GM12878 (cell line): ENCODE results near the gene KRT222. TPM values are rescaled to one million over a fixed set of nuclear protein-coding genes. Genes with fewer than 3 reads are reported as not detected.

ENCODE experiments used
- BMI1 ChIP-seq: fragments of 450-650 bp; IDR thresholded peaks from 2 replicates; pipeline ENCODE4 v1.6.1; 2016; ENCODE audit warnings: mild to moderate bottlenecking, moderate library complexity, borderline replicate concordance
- CHD4 ChIP-seq: fragments of 200-600 bp; sonication (generic); IDR thresholded peaks from 2 replicates; pipeline ENCODE4 v1.6.1; 2016; ENCODE audit warnings: mild to moderate bottlenecking
- CREM ChIP-seq: IDR thresholded peaks from 2 replicates; pipeline ENCODE4 v1.6.1; 2014; ENCODE audit warnings: antibody characterized with exemption, low read depth
- EED ChIP-seq: sonication (generic); IDR thresholded peaks from 2 replicates; pipeline ENCODE4 v1.6.1; 2016; ENCODE audit warnings: antibody characterized with exemption, low read depth
- EGR1 ChIP-seq, 2 experiments: IDR thresholded peaks; 1 replicate in 1 of 2; 2 replicates in 1 of 2; pipeline ENCODE4 v1.6.1; 2011 to 2012; ENCODE audit warnings: low read depth in 2 of 2, low read length in 2 of 2, borderline replicate concordance in 1 of 2, mild to moderate bottlenecking in 1 of 2, moderate library complexity in 1 of 2
- ESRRA ChIP-seq: IDR thresholded peaks from 2 replicates; pipeline ENCODE4 v1.6.1; 2012; ENCODE audit warnings: mild to moderate bottlenecking, low read length, improper control_type of control experiment
- HDAC2 ChIP-seq: fragments of 200-600 bp; sonication (generic); IDR thresholded peaks from 2 replicates; pipeline ENCODE4 v1.6.1; 2017
- IKZF2 ChIP-seq, 2 experiments: fragments of 450-650 bp; IDR thresholded peaks; 2 replicates each; pipeline ENCODE4 v1.6.1; 2017; ENCODE audit warnings: mild to moderate bottlenecking in 2 of 2, moderate library complexity in 2 of 2
- KAT2A ChIP-seq: conservative IDR thresholded peaks from 2 replicates; pipeline ENCODE4 v1.6.1; 2011; ENCODE audit warnings: low read depth, low read length; ENCODE audit not compliant: control insufficient read depth
- MTA2 ChIP-seq: fragments of 450-650 bp; IDR thresholded peaks from 2 replicates; pipeline ENCODE4 v1.6.1; 2016; ENCODE audit warnings: low read depth, mild to moderate bottlenecking, moderate library complexity
- NBN ChIP-seq: fragments of 450-650 bp; IDR thresholded peaks from 2 replicates; pipeline ENCODE4 v1.6.1; 2016
- NFIC ChIP-seq: IDR thresholded peaks from 2 replicates; pipeline ENCODE4 v1.6.1; 2012; ENCODE audit warnings: low read depth, mild to moderate bottlenecking, inconsistent platforms, low read length, moderate library complexity
- NR2F1 ChIP-seq: fragments of 450-650 bp; conservative IDR thresholded peaks from 2 replicates; pipeline ENCODE4 v1.6.1; 2017; ENCODE audit warnings: mild to moderate bottlenecking
- POU2F2 ChIP-seq: IDR thresholded peaks from 3 replicates; pipeline ENCODE4 v1.6.1; 2011; ENCODE audit warnings: low read depth, mild to moderate bottlenecking, low read length, borderline replicate concordance
- SMARCA5 ChIP-seq: fragments of 450-650 bp; IDR thresholded peaks from 2 replicates; pipeline ENCODE4 v1.6.1; 2017; ENCODE audit warnings: mild to moderate bottlenecking
- ZBED1 ChIP-seq: IDR thresholded peaks from 2 replicates; pipeline ENCODE4 v1.6.1; 2016; ENCODE audit warnings: borderline replicate concordance
- polyA plus RNA-seq, 11 experiments: library from polyadenylated mRNA; depleted of rRNA in 4 of 11; unstranded in 6 of 11; stranded (reverse) in 5 of 11; fragments of >200 nt; fragmentation: Nextera tagmentation in 4 of 11; fragmentation: Illumina TruSeq in 1 of 11; extraction: Ambion mirVana in 4 of 11; extraction: Trizol in 1 of 11; gene quantifications; 1 replicate in 1 of 11; 2 replicates in 10 of 11; pipeline versions ENCODE4 v1.2.1 to v1.2.3, GENCODE V29; 2011 to 2016; ENCODE audit warnings: inconsistent platforms in 2 of 11, missing spikeins in 2 of 11, low read depth in 1 of 11
- total RNA-seq, 4 experiments: library from RNA; depleted of rRNA in 3 of 4; stranded (reverse); fragments of >200 nt in 3 of 4; fragmentation: Illumina TruSeq in 1 of 4; extraction: Trizol in 1 of 4; gene quantifications; 2 replicates each; pipeline versions ENCODE4 v1.2.1 to v1.2.3, GENCODE V29; 2013 to 2021
- TF ChIP-seq, protein P1 (sequence below): IDR thresholded peaks from 2 replicates; pipeline ENCODE4 v1.6.1; 2011; ENCODE audit warnings: borderline replicate concordance, low read depth, mild to moderate bottlenecking, moderate library complexity, mixed read lengths, low read length; ENCODE audit not compliant: insufficient read depth; ENCODE audit errors: extremely low read length
- TF ChIP-seq, protein P2 (sequence below): fragments of 450-650 bp; IDR thresholded peaks from 2 replicates; pipeline ENCODE4 v1.6.1; 2017; ENCODE audit warnings: mild to moderate bottlenecking
- TF ChIP-seq, protein P3 (sequence below): IDR thresholded peaks from 2 replicates; pipeline ENCODE4 v1.6.1; 2011; ENCODE audit warnings: mild to moderate bottlenecking, low read depth, low read length, moderate library complexity; ENCODE audit not compliant: insufficient replicate concordance
- TF ChIP-seq, protein P4 (sequence below): fragments of 450-650 bp; IDR thresholded peaks from 2 replicates; pipeline ENCODE4 v1.6.1; 2017; ENCODE audit warnings: mild to moderate bottlenecking, moderate library complexity
- TF ChIP-seq, protein P5 (sequence below): fragments of 450-650 bp; conservative IDR thresholded peaks from 2 replicates; pipeline ENCODE4 v1.6.1; 2017; ENCODE audit warnings: mild to moderate bottlenecking, moderate library complexity

The KRT222 gene
- total and polyA plus RNA-seq, 10 of the 15 experiments (the other 5 are each of a cell fraction or from before 2014, with no cell fraction given): 0.21 to 6.4 (median 0.54) TPM; not detected in 1

DNA sequence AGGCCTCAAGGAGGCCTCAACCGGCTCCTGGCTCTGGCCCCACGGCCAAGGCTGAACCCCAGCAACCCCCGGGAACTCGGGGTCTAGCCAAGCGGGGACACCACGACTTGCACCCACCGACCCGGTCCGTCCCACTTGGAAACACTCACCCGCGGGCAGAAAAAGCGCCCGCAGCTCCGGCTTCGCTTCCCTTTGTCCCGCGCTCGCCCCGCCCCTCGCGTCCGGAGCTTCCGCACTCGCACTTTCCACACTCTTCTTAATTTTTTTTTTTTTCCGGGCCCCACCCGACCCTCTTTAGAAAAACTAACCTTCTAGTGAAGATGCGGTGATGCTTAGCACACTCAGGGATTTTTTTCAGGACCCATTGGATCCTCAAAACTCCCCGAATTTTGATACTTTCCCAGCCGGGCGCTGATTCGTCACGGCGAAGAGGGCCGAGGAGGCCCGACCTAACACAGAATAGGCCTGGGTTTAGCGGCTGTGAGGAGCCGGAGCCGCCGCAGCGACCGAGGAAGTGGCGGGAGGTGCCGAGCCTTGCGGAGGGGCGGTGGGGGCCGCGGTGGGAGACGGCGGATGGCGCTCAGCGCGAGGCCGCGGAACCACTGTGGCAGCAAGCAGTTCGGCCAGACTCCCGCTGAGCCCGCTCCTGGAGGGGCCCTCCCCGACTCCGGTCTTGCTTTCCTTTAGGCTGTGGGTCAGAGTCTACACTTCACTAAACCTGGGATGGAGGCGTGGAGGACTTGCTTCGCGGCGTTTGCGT, 17.2 kb downstream of the KRT222 start, which contains the start of gene SMARCE1 (continued):
- TF ChIP-seq POU2F2 (0 out of 3 replicates have a peak, but pooled peaks have one; percentile 13), NR2F1 (no peak), CREM (0 out of 2 replicates have a peak, but pooled peaks have one; percentile 13), IKZF2 (IDR thresholded peaks at IDR 0.05) (peak in 1 of 2 experiments; percentile 66), SMARCA5 (no peak), EED (no peak), HDAC2 (no peak), EGR1 (IDR thresholded peaks at IDR 0.05; ENCODE audit: borderline replicate concordance in 1 of 2, low read depth in 2 of 2, low read length in 2 of 2) (no peak), ESRRA (no peak), NBN (no peak; the same call in 1 of the 2 replicates), MTA2 (no peak), NFIC (no peak), BMI1 (no peak), CHD4 (no peak), ZBED1 (no peak), KAT2A (no peak)
- TF ChIP-seq, protein P1, sequence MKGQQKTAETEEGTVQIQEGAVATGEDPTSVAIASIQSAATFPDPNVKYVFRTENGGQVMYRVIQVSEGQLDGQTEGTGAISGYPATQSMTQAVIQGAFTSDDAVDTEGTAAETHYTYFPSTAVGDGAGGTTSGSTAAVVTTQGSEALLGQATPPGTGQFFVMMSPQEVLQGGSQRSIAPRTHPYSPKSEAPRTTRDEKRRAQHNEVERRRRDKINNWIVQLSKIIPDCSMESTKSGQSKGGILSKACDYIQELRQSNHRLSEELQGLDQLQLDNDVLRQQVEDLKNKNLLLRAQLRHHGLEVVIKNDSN: no peak
- TF ChIP-seq, protein P2, sequence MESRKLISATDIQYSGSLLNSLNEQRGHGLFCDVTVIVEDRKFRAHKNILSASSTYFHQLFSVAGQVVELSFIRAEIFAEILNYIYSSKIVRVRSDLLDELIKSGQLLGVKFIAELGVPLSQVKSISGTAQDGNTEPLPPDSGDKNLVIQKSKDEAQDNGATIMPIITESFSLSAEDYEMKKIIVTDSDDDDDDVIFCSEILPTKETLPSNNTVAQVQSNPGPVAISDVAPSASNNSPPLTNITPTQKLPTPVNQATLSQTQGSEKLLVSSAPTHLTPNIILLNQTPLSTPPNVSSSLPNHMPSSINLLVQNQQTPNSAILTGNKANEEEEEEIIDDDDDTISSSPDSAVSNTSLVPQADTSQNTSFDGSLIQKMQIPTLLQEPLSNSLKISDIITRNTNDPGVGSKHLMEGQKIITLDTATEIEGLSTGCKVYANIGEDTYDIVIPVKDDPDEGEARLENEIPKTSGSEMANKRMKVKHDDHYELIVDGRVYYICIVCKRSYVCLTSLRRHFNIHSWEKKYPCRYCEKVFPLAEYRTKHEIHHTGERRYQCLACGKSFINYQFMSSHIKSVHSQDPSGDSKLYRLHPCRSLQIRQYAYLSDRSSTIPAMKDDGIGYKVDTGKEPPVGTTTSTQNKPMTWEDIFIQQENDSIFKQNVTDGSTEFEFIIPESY: peak; percentile 4; the same call in 1 of the 2 replicates
- TF ChIP-seq, protein P3, sequence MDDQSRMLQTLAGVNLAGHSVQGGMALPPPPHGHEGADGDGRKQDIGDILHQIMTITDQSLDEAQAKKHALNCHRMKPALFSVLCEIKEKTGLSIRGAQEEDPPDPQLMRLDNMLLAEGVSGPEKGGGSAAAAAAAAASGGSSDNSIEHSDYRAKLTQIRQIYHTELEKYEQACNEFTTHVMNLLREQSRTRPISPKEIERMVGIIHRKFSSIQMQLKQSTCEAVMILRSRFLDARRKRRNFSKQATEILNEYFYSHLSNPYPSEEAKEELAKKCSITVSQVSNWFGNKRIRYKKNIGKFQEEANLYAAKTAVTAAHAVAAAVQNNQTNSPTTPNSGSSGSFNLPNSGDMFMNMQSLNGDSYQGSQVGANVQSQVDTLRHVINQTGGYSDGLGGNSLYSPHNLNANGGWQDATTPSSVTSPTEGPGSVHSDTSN: no peak
- TF ChIP-seq, protein P4, sequence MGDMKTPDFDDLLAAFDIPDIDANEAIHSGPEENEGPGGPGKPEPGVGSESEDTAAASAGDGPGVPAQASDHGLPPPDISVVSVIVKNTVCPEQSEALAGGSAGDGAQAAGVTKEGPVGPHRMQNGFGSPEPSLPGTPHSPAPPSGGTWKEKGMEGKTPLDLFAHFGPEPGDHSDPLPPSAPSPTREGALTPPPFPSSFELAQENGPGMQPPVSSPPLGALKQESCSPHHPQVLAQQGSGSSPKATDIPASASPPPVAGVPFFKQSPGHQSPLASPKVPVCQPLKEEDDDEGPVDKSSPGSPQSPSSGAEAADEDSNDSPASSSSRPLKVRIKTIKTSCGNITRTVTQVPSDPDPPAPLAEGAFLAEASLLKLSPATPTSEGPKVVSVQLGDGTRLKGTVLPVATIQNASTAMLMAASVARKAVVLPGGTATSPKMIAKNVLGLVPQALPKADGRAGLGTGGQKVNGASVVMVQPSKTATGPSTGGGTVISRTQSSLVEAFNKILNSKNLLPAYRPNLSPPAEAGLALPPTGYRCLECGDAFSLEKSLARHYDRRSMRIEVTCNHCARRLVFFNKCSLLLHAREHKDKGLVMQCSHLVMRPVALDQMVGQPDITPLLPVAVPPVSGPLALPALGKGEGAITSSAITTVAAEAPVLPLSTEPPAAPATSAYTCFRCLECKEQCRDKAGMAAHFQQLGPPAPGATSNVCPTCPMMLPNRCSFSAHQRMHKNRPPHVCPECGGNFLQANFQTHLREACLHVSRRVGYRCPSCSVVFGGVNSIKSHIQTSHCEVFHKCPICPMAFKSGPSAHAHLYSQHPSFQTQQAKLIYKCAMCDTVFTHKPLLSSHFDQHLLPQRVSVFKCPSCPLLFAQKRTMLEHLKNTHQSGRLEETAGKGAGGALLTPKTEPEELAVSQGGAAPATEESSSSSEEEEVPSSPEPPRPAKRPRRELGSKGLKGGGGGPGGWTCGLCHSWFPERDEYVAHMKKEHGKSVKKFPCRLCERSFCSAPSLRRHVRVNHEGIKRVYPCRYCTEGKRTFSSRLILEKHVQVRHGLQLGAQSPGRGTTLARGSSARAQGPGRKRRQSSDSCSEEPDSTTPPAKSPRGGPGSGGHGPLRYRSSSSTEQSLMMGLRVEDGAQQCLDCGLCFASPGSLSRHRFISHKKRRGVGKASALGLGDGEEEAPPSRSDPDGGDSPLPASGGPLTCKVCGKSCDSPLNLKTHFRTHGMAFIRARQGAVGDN: no peak; the same call in 1 of the 2 replicates
- TF ChIP-seq, protein P5, sequence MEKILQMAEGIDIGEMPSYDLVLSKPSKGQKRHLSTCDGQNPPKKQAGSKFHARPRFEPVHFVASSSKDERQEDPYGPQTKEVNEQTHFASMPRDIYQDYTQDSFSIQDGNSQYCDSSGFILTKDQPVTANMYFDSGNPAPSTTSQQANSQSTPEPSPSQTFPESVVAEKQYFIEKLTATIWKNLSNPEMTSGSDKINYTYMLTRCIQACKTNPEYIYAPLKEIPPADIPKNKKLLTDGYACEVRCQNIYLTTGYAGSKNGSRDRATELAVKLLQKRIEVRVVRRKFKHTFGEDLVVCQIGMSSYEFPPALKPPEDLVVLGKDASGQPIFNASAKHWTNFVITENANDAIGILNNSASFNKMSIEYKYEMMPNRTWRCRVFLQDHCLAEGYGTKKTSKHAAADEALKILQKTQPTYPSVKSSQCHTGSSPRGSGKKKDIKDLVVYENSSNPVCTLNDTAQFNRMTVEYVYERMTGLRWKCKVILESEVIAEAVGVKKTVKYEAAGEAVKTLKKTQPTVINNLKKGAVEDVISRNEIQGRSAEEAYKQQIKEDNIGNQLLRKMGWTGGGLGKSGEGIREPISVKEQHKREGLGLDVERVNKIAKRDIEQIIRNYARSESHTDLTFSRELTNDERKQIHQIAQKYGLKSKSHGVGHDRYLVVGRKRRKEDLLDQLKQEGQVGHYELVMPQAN: 0 out of 2 replicates have a peak, but pooled peaks have one; percentile 18
